GM12874 (cell line): ENCODE results near the gene DNAH17.

ENCODE experiments used
- TF ChIP-seq, protein P1 (sequence below): IDR thresholded peaks from 2 replicates; pipeline ENCODE4 v1.5.1; 2011; ENCODE audit warnings: low read depth, mild to moderate bottlenecking, control low read depth, low read length, moderate library complexity; ENCODE audit not compliant: insufficient read depth

DNAH17 gene

DNA sequence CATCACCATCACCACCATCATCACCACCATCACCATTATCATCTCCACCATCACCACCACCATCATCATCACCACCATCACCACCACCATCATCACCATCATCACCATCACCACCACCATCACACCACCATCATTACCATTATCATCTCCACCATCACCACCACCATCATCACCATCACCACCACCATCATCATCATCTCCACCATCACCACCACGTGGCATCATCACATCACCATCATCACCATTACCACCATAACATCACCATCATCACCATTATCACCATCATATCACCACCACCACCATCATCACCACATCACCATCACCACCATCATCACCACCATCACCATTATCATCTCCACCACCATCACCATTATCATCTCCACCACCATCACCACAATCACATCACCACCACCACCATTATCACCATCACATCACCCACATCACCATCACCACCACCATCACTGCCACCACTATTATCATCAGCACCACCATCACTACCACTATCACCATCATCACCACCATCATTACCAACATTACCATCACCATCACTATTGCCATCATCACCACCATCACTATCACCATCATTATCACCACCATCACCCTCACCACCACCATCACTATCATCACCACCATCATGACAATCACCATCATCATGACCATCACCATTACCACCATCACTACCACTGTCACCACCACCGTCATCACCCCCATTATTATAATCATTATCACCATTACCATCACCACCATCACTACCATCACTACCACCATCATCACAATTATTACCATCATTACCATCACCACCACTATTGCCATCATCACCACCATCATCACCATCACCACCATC is 99.1 kb downstream of the DNAH17 start:
- TF ChIP-seq, protein P1, sequence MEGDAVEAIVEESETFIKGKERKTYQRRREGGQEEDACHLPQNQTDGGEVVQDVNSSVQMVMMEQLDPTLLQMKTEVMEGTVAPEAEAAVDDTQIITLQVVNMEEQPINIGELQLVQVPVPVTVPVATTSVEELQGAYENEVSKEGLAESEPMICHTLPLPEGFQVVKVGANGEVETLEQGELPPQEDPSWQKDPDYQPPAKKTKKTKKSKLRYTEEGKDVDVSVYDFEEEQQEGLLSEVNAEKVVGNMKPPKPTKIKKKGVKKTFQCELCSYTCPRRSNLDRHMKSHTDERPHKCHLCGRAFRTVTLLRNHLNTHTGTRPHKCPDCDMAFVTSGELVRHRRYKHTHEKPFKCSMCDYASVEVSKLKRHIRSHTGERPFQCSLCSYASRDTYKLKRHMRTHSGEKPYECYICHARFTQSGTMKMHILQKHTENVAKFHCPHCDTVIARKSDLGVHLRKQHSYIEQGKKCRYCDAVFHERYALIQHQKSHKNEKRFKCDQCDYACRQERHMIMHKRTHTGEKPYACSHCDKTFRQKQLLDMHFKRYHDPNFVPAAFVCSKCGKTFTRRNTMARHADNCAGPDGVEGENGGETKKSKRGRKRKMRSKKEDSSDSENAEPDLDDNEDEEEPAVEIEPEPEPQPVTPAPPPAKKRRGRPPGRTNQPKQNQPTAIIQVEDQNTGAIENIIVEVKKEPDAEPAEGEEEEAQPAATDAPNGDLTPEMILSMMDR, result no peak

DNA sequence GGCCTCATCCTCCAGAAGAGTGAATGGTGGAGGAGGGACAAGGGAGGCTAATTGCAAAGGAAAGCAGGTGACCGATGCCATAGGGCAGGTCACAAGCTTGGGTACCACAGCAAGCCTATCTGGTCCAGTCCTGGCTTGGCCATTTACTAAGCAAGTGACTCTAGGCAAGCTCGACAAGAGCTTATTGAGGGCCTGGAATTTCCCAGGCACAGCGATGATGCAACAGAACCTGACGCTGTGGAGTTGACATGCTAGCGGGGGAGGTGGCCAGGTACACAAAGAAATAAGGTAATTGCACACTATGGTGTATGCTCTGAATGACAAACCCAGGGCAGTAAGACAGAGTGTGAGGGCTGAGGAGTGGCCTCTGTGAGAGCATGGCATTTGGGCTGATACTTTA is 100.2 kb downstream of the DNAH17 start:
- TF ChIP-seq, protein P1, result no peak

DNA sequence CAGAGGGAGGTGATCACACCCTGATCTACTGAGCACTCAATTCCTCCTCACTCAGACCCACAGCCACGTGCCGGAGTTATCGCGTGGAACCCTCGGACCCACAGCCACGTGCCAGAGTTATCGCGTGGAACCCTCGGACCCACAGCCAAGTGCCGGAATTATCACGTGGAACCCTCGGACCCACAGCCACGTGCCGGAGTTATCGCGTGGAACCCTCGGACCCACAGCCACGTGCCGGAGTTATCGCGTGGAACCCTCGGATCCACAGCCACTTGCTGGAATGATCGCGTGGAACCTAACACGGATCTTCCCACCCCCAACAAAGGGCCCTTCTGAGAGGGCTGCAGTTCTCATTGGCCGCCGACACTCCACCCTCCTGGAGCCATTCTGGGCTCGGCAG is 101.0 kb downstream of the DNAH17 start:
- TF ChIP-seq, protein P1, result no peak

DNA sequence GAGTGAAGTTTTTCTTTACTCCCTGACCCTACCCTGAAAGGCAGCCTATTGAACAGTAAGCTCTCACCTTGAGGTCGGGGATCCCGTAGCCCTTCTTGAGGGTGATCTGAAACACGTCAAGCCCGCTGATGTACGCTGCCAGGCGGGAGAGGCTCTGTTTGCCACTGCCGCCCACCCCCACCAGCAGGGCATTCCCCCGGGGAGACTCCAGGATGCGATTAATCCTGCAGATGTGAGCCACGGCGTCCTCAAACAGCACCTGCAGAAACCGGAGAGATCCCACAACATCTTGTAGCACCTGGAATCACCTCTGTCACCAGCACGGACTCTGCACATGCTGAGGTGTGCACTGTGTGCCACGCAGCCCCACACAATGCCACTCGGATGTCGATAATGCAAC is 102.0 kb downstream of the DNAH17 start:
- TF ChIP-seq, protein P1, result no peak

DNA sequence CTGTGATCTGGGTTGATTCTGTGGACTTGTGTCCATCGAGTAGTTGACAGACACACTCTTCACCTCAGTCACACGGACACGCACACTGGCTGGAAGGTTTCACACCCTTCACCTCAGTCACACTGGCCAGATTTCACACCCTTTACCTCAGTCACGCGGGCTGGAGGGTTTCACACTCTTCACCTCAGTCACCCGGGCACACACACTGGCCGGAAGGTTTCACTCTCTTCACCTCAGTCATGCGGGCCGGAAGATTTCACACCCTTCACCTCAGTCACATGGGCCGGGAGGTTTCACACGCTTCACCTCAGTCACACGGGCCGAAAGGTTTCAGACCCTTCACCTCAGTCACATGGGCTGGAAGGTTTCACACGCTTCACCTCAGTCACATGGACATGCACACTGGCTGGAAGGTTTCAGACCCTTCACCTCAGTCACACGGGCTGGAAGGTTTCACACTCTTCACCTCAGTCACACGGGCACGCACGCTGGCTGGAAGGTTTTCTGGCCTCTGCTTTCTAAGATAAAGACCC is 102.5 kb downstream of the DNAH17 start:
- TF ChIP-seq, protein P1, result no peak

DNA sequence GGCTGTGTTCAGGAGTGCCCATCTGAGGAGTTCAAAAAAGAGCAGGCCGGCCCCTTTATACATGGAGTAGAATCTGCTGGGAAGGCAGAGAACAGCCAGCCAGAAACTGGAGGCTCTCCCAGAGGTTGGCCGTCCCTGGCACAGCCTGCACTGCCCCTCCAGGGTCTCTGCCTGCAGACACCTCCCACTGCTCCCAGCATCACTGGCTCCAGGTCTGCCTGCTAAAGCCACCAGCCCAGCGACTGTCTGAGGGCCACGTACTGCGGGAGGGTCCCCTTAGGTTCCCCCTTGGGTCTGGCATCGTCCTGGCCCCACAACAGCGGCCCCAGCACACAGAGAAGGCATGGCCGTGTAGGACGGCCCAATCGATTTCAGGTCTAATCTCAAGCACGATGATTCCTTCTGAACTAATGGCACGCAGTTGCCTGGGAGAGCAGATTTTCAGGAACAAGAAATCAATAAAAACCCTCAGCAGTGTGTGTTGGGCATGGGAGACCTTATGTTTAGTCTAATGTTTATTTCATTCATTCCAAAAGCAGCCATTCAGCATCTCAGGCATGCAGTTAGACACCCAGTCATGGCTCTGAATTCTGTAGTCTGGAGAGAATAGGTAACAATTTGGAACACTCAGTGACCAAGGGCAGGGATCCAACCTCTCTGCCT is 103.1 kb downstream of the DNAH17 start:
- TF ChIP-seq, protein P1, result no peak
